ENCODE data around the gene CAVIN2.
"Not testable (repeated sequence)": the region's sequence is repeated elsewhere in the genome, so short reads cannot be mapped to it uniquely, and the experiment has no call there.

The CAVIN2 gene

GRCh38 chr2:191797942-191798876 lies 48.7 kb downstream of the CAVIN2 start:
- DNase-seq = no peak

DNA sequence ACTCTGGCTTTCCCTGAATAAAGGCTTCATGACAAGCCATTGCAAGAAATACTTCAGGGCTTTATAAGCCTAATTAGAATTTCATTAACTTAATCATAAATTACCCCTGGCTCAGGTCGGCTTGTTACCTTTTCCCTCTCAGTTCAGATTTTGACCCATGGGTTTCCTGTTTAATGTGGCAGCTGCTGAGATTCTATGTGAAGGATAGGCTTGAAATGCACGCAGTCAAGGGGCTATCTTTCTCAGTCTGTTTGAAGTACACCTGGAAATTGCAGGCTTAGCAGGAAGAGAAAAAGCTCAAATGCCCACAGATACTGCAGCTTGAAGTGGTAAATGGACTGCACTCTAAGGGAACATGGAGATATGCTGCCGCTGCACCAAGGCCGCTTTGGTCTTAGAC lies 49.4 kb downstream of the CAVIN2 start:
- DNase-seq = no peak

DNA sequence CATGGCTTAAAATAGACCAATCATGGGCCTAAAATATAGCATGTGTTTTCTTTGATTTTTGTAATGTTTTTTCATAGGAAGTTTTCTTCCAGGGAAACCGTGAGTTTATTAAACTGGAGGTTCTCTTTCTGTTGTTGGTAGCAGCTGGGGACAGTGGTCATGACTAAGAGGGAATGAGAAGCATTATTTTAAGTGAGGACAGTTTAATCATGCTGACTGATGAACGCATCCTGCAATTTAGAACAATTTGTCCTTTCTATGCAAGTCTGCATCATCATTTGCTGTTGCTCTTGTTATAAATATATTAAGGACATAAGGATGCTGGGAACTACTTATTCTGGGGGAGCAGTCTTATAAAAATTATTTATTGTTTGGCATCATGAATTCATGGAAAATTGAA lies 51.2 kb downstream of the CAVIN2 start:
- no peak for DNase-seq

DNA sequence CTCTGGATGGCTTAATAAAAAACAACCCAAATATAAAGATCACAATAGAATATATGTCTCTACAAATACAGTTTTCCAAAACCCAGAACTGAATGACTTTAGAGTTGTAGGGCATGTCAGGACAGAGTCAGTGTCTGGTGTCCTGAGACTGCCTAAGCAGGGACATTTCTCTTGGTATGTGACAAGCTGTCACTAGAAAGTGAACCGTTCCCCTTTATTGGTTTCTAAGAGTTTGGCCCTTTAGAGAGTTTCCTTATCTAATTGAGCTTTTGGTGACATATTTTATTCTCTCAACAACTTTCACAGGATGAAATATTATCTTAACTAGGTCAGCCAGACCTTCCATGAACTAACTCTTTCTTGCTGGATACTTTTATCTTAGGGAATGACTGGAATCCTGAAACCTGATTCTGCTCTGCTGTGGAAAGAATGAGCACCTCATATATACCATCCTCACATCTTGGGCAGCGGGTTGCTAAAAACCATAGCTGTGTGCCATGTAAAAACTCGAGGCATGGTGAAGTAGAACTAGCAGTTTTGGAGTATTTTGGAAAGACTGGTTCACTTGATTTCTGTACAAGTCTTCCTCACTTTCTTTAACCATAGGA lies 54.8 kb downstream of the CAVIN2 start:
- no peak for DNase-seq

DNA sequence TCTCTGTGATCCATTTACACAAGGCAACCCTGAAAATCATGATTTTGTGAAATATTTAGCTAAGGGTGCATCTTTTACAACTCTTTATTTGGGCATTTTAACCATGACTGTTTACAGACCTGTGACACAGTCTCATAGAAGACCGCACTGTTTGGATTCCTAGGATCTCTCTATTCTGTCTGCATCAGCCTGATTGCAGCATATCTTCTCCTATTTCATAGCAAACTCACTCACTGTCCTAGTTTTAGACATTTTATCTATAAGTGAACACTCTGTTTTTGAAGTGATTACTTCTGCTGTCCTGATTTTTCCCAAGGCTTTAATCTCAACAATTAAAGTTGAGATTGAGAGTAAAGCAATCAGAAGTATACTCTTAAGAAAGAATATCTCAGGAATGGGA lies 56.2 kb downstream of the CAVIN2 start:
- DNase-seq = no peak

DNA sequence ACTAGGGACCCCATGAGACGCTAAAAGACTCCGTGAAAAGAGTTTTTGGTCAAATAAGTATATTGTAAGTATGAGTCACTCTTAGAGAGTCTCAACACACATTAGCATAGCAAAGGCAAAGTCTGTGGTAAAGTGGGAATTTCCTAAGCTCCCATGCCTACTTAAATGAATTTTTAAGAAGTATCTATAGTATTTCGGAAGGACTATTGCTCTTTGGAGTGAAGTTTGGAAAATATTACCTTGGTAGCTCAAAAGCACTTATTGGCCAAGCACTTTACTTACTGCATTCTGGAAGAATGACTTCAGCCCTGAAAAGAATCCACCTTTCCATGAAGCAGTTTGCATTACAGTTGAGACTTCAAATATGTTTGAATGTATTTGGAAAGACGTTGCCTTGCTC lies 57.1 kb downstream of the CAVIN2 start:
- no peak for DNase-seq

GRCh38 chr2:191786694-191787093 lies 60.2 kb downstream of the CAVIN2 start:
- DNase-seq = no peak

- not testable (repeated sequence) for DNase-seq
Observed at GRCh38 chr2:191785651-191786050, 61.2 kb downstream of the CAVIN2 start.

Measured in NCI-H2029 treated with DMSO at 0.1 percent for 48 hours (cell line).